ENCODE data around the gene C1QTNF1. TPM values are rescaled to one million over a fixed set of nuclear protein-coding genes. Genes with fewer than 3 reads are reported as not detected.

C1QTNF1 gene
- total and polyA plus RNA-seq, 4 donors: 7.4 to 84.5 (median 30.0) TPM

DNA sequence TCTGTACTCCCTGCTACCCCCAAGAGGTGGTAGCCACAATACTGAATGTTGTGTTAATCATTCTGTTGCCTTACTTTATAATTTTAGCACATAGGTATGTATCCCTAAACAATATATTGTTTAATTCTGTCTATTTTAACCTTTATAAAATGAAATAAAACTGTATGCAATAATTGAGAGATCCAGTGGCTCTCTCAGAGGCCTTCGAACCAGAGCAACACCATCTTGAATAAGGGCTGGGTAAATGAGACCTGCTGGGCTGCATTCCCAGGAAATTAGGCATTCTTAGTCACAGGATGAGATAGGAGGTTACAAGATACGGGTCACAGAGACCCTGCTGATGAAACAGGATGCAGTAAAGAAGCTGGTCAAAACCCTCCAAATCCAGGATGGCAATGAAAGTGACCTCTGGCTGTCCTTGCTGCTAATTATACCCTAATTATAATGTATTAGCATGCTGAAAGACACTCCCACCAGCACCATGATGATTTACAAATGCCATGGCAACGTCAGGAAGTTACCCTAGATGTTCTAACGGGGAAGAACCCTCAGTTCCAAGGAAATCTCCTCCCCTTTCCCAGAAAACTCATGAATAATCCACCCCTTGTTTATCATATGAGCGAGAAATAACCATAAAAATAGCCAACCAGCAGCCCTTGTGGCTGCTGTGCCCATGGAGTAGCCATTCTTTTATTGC lies 12.4 kb upstream of the C1QTNF1 start:
- ATAC-seq (ENCODE audit: insufficient read depth, low FRiP score) (no peak), DNase-seq (no peak)
- 71 to 79% methylated on average over 5 of the region's 5 CpGs for WGBS, 2 donors
- Histone ChIP-seq H3K27me3 (ENCODE audit: control insufficient read depth in 3 of 3, insufficient read depth in 3 of 3, low read length in 2 of 3) (no peaks in the 10 kb centered on the region), H3K36me3 (ENCODE audit: control insufficient read depth in 4 of 4, insufficient read depth in 4 of 4, low read length in 4 of 4) (peaks cover 0 to 4% (median under 1%) of the 10 kb centered on the region in 4 donors), H3K27ac (ENCODE audit: low read depth in 1 of 2, low read length in 1 of 2) (no peak overlapping the region), H3K9me3 (ENCODE audit: control insufficient read depth in 4 of 4, insufficient read depth in 3 of 4, low read length in 3 of 4) (no peaks in the 10 kb centered on the region), H3K9ac (ENCODE audit: insufficient read depth in 1 of 2, low read length in 2 of 2) (no peak overlapping the region), H3K4me1 (ENCODE audit: control insufficient read depth in 5 of 5, insufficient read depth in 5 of 5, low read length in 5 of 5) (peaks cover 0 to 20% (median 14%) of the 10 kb centered on the region in 5 donors), H3K4me3 (no peak overlapping the region)
- TF ChIP-seq, protein P1, sequence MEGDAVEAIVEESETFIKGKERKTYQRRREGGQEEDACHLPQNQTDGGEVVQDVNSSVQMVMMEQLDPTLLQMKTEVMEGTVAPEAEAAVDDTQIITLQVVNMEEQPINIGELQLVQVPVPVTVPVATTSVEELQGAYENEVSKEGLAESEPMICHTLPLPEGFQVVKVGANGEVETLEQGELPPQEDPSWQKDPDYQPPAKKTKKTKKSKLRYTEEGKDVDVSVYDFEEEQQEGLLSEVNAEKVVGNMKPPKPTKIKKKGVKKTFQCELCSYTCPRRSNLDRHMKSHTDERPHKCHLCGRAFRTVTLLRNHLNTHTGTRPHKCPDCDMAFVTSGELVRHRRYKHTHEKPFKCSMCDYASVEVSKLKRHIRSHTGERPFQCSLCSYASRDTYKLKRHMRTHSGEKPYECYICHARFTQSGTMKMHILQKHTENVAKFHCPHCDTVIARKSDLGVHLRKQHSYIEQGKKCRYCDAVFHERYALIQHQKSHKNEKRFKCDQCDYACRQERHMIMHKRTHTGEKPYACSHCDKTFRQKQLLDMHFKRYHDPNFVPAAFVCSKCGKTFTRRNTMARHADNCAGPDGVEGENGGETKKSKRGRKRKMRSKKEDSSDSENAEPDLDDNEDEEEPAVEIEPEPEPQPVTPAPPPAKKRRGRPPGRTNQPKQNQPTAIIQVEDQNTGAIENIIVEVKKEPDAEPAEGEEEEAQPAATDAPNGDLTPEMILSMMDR (IDR thresholded peaks at IDR 0.05; ENCODE audit: control extremely low read depth, extremely low read depth): no peak

DNA sequence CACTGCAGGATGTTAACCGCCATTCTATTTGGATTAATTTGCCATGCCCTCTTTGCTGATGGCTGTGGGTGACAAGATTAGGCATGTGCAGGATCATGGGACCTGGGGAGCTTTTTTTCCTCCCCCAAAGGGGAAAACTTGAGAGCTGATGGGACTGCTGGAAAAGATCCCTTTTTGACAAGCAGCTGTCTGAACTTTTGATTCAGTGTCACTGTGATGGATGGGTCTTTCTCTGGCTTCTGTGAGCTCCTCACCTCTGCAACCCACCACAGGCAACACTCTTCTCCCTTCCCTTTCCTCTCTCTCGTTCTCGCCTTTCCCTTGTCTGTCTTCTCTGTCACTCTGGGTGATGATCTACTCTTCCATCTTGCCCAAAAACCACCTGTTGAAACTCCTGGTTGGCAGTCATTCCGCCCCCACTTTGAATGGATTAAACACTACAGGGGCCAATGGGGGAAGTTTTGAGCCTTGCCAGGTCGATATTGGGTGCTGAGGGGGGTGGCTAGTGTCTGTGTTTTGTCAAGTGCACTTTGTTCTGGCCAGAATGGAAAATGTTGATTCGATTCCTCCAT lies 11.3 kb upstream of the C1QTNF1 start:
- peaks cover 0 to 19% (median 11%) of the 10 kb centered on the region in 5 donors for H3K4me1 ChIP-seq (ENCODE audit: control insufficient read depth in 5 of 5, insufficient read depth in 5 of 5, low read length in 5 of 5)
- ATAC-seq (ENCODE audit: insufficient read depth, low FRiP score): no peak
- no peaks in the 10 kb centered on the region for H3K27me3 ChIP-seq (ENCODE audit: control insufficient read depth in 3 of 3, insufficient read depth in 3 of 3, low read length in 2 of 3)
- H3K9me3 ChIP-seq (ENCODE audit: control insufficient read depth in 4 of 4, insufficient read depth in 3 of 4, low read length in 3 of 4): no peaks in the 10 kb centered on the region
- TF ChIP-seq, protein P1 (IDR thresholded peaks at IDR 0.05; ENCODE audit: control extremely low read depth, extremely low read depth): no peak
- no peak for DNase-seq
- no peak overlapping the region for H3K9ac ChIP-seq (ENCODE audit: insufficient read depth in 1 of 2, low read length in 2 of 2)
- no peak overlapping the region for H3K4me3 ChIP-seq
- WGBS, 2 donors: 76 to 87% methylated on average over 6 of the region's 6 CpGs
- H3K36me3 ChIP-seq (ENCODE audit: control insufficient read depth in 4 of 4, insufficient read depth in 4 of 4, low read length in 4 of 4): no peaks in the 10 kb centered on the region
- no peak overlapping the region for H3K27ac ChIP-seq (ENCODE audit: low read depth in 1 of 2, low read length in 1 of 2)

DNA sequence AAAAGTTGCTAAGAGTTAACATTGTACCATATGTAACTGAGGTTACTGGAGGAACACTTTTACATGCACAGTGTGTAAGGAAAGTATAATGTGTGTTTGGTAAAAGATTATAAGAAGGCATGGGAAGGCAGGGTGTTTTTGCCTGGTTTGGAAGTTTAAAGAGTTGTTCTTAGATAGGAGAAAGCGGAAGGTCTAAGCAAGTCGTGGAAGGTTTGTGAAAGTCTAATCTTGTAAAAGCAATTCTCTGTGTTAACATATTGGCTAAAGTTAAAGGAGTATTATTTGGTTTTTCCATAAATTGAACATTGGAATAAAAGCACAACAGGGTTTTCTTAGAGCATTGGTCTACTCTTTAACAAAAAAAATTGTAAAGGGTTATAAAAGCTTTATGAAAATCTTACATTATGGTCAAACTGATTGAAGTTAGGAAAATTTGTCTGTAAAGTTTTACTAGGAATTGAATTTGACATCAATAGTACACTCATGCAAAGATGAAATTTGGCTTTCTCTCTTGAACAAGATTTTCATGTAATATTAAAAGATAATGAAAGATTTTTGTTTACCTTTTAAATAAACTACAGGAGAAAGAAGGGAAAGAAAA lies 9.7 kb upstream of the C1QTNF1 start:
- TF ChIP-seq, protein P1 (IDR thresholded peaks at IDR 0.05; ENCODE audit: control extremely low read depth, extremely low read depth): no peak
- no peaks in the 10 kb centered on the region for H3K9me3 ChIP-seq (ENCODE audit: control insufficient read depth in 4 of 4, insufficient read depth in 3 of 4, low read length in 3 of 4)
- H3K9ac ChIP-seq (ENCODE audit: insufficient read depth in 1 of 2, low read length in 2 of 2): no peak overlapping the region
- H3K4me1 ChIP-seq (ENCODE audit: control insufficient read depth in 5 of 5, insufficient read depth in 5 of 5, low read length in 5 of 5): peaks cover 0 to 6% (median 2%) of the 10 kb centered on the region in 5 donors
- WGBS, 2 donors: 82 to 87% methylated on average over 2 of the region's 2 CpGs
- ATAC-seq (ENCODE audit: insufficient read depth, low FRiP score) (no peak), DNase-seq (no peak)
- H3K27me3 ChIP-seq (ENCODE audit: control insufficient read depth in 3 of 3, insufficient read depth in 3 of 3, low read length in 2 of 3): no peaks in the 10 kb centered on the region
- no peak overlapping the region for H3K4me3 ChIP-seq
- H3K27ac ChIP-seq (ENCODE audit: low read depth in 1 of 2, low read length in 1 of 2): no peak overlapping the region
- H3K36me3 ChIP-seq (ENCODE audit: control insufficient read depth in 4 of 4, insufficient read depth in 4 of 4, low read length in 4 of 4): no peaks in the 10 kb centered on the region
